T47D (cell line): ENCODE results near the gene SHF.
A peak's percentile ranks its signal among the peaks of the same experiment; 100 is the strongest.

Experiments used
- DNase-seq, 2 experiments: peaks; one replicate each; pipeline versions ENCODE4 v3.0.0 to v3.0.0-alpha.2; 2011 to 2012; ENCODE audit warnings: low read depth in 1 of 2, low spot score in 1 of 2
- JUND ChIP-seq: IDR thresholded peaks from 2 replicates; pipeline ENCODE4 v1.6.1; 2012; ENCODE audit warnings: low read depth
- in situ Hi-C: cut with HindIII; loops from 2 replicates; pipeline ENCODE4 v1.10.0; 2016; ENCODE audit warnings: low sequenced_read_pairs, low pct_unique_long_range_greater_than_20kb

SHF gene

DNA sequence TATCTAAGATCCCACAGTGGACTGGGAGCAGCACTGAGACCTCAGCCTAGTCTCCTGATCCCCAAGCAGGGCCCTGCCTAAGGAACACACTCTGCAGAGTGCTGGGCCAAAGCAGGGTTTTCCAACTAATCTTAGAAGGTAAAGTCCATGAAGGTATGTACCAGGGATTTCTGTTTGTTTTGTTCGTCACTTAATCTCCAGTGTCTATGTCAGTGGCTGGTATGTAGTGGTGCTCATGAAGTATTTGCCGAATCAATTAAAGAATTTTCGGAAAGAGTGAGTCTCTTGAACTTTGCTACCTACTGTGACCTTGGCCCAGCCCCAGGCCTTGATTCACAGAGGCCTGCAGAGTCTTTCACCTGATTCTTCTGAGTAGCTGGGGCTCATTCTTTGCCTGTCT lies 56.3 kb downstream of the SHF start:
- no peak for DNase-seq
- TF ChIP-seq JUND, result no peak
- in situ Hi-C loops, result no loop called here

DNA sequence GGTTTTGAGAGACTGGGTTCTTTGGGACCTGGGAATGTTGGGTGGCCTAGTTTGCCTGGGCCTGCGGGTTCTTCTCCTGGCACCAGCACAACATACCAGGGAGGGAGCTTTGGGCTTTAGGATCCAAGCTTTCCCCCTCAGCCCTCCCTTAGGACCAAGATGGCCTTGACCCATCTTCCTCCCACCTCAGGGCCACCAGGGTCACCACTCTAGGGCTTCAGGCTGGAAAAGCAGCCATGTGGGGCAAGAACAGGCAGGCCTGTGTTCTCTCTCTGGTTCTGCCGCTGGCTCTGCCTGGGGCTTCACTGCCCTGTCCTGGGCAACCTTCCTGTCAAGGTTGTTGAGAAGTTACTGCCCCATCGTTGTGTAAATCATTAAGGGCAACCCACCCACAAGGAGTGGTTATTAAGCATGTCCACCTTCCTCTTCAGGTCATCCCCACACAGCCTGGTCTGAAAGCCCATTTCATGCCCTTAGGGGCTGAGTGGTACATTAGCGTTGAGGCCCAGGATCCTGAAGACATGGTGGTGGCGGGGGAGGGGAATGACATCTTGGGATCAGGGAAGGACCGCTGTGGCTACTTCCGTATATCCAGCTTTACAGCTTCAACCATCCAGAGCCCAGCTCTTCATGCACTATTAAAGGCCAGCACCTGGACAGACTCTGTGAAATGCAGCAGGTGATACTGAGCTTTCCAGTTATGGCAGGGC lies 57.3 kb downstream of the SHF start:
- DNase-seq, result no peak
- in situ Hi-C loops, result no loop called here

DNA sequence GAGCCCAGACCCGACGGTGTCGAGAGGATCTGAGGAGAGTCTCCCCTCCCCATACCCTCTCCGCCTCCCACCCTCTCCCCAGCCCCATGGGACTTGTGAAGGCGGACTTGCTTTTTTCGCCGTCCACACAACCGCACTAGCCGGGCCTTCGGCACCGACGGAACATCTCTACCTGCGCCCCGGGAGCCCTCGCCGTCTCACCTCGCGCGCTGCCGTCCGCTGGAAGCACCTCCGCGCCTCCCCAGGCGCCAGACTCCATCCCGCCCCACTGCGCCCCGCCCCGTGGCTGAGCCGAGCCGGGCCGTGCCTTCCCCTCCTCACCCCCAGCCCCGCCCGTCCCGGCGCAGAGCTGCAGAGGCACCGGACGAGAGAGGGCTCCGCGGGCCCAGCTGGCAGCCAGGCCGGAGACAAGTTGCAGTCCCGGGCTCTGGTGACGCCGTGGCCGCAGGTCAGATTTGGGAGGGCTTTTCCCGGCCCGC lies 58.1 kb downstream of the SHF start, which contains the start of the genes DUOX1 and DUOXA1:
Gene DUOX1 (plus strand): TSS at position 344 of the 479 bp plus-strand sequence. CDS start 1,973 bp downstream, outside the sequence.
Gene DUOXA1 (minus strand): TSS at position 229 of the 479 bp plus-strand sequence. CDS start 6,865 bp downstream, outside the sequence.
- in situ Hi-C loops, result no loop called here
- no peak for DNase-seq
- no peak for TF ChIP-seq JUND

More for the DNA sequence above, 57.3 kb downstream of the SHF start:
- no peak for TF ChIP-seq JUND

DNA sequence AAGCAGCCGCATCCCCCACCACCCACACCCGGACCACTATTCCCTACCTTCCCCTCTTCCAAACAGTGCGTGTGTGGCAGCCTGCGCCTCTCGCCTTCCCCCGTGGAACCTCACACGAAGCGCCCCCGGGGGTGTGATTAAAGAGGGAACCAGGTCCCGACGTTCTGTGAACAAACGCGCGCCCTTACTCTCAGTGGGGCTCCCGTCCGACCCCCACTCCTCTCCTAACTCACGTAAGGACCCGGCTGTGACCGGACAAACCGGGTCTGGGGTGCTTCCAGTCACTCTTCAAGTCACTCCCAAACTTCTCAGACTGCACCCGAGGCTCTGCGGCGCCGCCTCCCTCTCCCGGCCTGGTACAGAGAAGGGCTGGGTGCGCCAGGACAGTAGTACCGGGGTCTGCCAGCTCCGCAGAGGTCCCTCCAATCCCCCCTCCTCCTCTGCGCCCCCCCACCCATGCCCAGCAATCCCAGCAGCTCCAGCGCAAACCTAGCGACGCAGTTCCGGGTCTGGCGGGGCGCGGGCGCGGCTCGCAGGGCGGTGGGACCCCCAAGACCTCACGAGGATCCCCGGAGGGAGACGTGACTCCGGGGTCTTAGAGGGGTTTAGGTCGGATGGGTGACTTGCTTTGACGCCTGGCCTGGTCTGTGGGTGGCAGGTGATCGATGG lies 58.7 kb downstream of the SHF start:
- DNase-seq, result no peak
- in situ Hi-C loops, result no loop called here
- TF ChIP-seq JUND, result no peak

DNA sequence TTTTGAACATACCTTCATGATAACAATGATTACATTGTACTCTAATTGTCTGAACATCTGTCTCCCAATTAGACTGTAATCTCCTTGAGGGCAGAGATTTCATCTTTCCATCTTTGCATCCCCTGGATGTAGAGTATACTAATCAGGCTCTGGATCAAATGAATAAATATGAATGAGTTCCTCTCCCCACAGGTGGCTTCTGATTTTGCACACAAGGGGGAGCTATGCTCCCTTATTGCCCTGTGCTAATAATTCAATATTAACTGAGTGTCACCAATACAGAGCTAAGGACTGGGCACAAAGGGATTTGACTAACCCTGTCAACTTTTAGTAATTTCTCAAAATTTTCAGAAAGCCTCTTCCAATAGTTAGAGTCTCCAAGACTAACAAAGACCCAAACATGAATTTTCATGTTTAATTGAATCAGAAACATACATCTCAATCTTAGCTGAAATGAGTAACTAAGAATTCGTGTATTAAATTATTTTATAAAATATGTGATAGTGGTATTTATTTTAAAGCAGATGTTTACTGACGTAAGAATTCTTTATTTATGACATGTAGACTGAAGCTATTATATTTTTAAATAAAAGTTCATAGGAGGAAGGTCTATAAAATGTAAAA lies 61.1 kb downstream of the SHF start:
- in situ Hi-C loops, result no loop called here
- peak in 1 of 2 experiments; percentile 65 for DNase-seq
- no peak for TF ChIP-seq JUND

DNA sequence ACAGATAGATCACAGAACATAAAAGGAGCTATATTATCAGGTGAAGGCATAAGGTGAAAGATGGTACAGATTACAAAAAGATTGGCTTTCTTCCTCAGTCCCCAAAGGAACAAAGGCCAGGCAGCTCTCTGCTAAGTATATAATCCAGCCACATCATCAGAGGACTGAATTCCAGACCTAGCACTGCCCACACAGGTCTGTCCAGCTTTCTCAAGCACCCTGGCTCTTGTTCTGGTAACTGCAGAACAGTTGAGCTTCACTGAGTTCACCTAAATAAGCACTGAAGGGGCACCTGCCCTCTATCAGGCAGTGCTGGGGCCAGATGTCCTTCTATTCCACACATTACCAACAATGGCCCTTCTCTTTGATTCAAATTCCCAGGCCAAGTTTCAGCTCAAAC lies 64.4 kb downstream of the SHF start:
- DNase-seq, result peak; percentile 52 to 80
- in situ Hi-C loops, result no loop called here
- no peak for TF ChIP-seq JUND

DNA sequence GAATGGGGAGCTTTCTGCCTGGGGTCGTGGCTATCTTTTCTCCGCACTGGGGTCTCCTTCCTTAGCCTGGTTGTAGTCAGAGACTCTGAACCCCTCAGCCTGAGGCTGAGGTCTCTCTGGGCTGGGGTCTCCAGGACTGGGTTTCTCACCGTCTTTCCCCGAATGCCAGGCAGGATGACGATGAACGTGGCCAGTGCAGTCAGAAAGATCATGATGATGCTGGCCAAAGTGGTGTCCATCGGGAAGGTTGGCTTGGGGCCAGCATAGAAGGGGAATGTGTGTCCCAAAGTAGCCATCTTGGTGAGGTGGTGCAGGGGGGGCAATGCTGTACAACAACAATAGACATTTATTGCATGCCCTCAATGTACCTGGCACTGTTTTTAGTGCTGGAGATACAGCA lies 65.0 kb downstream of the SHF start:
- in situ Hi-C loops, result no loop called here
- TF ChIP-seq JUND, result no peak
- no peak for DNase-seq

DNA sequence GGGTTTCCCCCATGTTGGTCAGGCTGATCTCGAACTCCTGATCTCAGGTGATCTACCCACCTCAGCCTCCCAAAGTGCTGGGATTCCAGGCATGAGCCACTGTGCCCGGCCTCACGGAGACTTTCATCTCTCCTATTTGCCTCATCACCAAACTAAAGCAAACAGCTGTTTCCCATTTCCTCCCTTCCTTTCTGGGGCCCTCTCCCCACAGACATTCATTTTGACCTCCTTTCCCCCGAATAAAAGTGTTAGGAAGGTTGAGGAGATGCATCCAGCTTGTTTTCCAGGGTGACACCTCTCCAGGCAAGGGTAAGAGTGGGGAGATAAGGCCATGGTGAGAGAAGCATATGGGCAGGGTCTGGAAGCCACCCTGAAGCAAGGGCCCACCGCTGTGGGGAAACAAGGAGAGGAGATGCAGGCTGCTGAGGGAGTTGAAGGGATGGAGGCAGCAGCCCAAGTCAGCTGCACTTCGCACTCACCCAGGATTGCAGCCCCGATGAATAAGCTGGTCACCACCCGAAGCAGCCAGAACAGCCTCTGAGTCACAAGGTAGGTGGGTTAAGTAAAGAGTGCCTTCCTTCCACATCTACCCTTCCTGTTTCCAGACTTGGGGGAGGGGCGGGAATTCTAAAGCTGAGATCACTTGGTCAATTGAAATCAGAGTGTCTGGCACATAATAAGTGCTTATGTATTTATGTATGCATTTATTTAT lies 65.9 kb downstream of the SHF start:
- in situ Hi-C loops, result no loop called here
- TF ChIP-seq JUND, result no peak
- no peak for DNase-seq

DNA sequence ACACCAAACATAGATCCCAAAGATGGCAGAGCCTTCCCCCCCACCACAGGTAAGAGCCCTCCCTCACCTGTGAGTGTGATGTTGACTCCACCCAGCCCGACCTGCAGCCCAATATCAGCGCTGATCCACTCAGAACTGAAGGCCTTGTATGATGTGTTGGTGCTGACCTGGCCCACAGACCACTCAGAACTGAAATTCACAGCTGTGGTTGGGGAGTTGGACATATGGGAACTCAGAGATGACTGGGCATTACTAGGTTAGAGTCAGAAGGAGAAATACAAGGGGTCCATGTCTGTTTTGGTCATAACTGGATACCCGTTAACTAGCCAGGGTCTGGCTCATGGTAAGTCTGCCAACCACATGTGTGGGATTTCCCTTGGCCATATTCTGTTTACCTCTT lies 66.7 kb downstream of the SHF start:
- in situ Hi-C loops, result no loop called here
- no peak for DNase-seq
- TF ChIP-seq JUND, result no peak

DNA sequence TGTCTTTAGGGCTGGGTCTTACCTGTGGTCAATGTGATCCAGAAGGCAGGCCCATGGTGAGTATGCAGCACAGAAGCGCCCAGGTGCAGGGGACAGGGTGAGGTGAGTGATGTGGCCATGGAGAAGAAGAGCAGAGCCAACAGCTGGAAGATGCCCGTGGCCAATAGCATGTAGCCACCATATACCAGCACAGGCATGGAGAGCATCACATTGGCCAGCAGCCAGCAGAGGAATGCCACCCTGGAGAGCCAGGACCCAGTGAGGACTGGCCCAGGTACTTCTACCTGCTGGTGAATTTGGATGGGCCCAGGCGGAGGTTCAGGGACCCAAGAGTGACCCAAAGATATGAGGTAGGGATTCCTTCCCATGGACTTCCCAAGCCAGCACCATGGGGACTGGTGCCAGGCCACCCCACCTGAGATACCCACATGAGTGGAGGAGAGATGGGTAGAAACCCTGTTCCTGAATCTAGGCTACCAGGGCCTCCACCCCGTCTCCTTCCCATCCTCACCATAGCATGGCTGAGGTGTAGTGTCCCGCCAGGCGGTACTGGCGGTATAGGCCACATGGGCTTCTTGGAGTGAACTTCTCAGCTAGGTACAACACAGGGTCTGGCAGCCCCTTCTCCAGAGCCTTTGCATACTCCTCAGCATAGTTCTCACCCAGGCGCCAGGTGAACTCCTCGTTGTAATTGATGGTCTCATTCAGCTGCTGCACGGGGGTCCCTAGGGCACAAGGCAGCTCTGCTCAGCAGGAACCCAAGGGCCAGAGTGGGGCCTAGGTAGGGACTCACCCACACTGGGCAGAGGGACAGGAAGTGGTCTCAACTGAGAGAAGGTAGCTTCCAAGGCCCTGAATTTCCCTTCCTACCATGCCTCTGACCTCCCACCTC lies 67.4 kb downstream of the SHF start:
- no peak for DNase-seq
- TF ChIP-seq JUND, result no peak
- in situ Hi-C loops, result no loop called here

DNA sequence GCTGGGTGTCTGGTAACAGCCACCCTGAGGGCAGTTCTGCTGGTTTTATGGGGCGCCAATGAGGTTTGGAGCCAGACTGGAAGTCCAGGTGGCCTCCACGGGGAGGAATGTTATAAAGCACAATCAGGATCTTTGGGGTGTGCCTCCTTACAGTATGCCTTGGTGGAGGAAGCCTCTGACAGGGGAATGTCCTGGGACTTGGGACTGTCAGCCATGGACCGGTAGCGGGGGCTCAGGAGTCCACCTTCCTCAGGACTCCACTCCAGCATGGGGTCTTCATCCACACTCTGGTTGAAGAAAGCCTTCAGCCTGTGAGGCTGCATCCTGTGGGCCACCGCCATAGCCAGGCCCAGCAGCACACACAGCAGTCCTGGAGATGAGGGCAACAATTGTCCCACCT lies 68.8 kb downstream of the SHF start:
- in situ Hi-C loops, result no loop called here
- DNase-seq, result no peak
- TF ChIP-seq JUND, result no peak
